ENCODE results near the gene DISP2.

DISP2 gene

GRCh38 chr15:40345867-40346578 lies 12.0 kb upstream of the DISP2 start:
- Histone ChIP-seq H3K9ac (ENCODE audit: low read depth, low read length) (no peak overlapping the region), H3K36me3 (ENCODE audit: insufficient read depth, low read depth, low read length) (no peaks in the 10 kb centered on the region), H3K9me3 (ENCODE audit: insufficient read depth, low read depth, low read length) (no peaks in the 10 kb centered on the region), H3K27ac (ENCODE audit: low read length) (no peak overlapping the region), H3K27me3 (ENCODE audit: insufficient read depth, low read length) (no peaks in the 10 kb centered on the region), H3K4me3 (ENCODE audit: low read length) (no peak overlapping the region), H3K4me1 (ENCODE audit: insufficient read depth, low read length) (no peaks in the 10 kb centered on the region)

DNA sequence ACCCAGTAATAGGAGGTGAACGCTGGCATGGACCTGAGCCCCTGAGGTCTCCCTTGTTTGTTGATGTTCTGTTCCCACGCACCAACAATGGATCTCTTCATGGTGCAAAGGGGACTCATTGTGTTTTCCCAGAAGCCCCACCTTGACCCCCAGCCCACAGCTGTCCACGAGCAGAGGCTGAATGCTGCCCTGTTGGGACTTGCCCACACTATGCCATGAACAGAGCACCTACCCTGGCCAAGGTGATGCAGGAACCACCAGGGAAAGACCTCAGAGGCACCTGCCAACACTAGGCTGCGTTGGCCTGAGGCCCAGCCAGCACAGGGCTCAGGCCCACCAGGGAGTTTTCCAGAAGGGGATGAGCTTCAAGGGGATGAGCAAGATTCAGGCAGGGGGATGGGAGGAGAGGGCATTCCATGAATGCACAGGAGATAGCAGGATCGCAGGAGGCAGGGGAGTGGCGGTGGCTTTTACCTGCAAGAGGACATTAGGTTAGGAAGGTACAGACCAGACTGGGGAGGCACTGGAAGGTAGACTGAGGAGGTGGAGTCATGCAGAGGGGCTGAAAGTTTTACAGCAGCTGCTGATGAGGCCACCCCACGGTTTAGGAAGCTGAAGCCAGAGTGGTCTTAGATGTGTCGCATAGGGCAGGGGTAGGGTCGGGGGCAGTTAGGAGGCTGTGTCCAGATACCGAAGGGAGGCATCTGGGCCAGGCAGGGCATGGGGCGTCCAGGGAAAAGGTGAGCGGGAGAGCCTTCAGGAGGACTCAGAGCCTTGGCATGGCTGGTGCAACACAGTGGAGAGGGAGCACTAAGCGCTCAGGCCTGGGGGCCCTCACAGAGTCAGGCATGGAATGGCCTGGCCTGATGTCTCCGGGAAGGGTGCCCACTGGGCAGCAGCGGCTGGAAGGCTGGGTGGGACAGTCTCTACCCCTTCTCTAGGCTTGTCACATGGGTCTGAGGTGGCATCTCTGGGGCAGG lies 11.2 kb upstream of the DISP2 start:
- no peak overlapping the region for H3K27ac ChIP-seq (ENCODE audit: low read length)
- H3K4me3 ChIP-seq (ENCODE audit: low read length) = no peak overlapping the region
- no peaks in the 10 kb centered on the region for H3K27me3 ChIP-seq (ENCODE audit: insufficient read depth, low read length)
- H3K36me3 ChIP-seq (ENCODE audit: insufficient read depth, low read depth, low read length) = no peaks in the 10 kb centered on the region
- H3K4me1 ChIP-seq (ENCODE audit: insufficient read depth, low read length) = no peaks in the 10 kb centered on the region
- no peak overlapping the region for H3K9ac ChIP-seq (ENCODE audit: low read depth, low read length)
- no peaks in the 10 kb centered on the region for H3K9me3 ChIP-seq (ENCODE audit: insufficient read depth, low read depth, low read length)

DNA sequence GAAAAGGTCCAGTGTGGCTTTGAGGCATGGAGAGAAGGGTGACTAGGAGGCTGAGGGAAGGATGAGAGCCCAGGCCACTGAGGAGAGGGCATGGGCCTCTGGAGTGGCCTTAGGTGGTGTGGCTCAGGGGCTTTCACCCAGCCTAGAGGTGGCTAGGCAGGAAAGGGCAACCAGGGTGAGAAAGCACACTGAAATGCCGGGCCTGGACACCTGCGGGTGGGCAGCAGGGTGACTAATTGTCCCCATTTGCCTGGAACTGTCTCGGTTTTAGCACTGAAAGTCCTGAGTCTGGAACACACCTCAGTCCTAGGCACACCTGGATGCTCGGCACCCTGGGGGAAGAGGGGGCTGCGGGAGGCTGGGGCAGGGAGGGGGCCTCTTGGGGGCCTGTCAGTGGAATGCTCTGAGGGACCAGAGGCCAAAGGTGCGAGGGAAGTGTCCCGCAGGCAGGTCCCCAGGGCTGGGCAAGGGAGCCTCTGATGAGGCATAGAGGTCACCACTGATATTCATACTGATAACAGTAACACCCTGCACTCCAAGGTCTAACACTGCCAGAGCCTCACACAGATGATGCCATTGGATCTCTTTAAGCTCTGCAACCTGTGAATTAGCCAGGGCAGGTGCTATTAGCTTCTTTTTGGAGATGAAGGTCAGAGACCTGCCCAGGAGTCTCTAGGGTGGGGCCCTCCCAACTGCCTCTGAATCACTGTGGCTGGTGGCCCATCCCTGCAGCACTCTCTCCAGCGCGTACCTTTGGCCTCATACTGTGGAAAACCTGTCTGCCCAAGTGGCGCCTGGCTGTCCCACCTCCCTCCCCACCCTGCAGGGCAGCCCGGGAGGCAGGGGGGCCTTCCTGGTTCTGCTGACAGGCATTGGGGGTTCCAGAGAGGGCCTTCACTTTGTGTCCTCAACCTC lies 10.2 kb upstream of the DISP2 start:
- Histone ChIP-seq H3K27me3 (ENCODE audit: insufficient read depth, low read length) (no peaks in the 10 kb centered on the region), H3K4me1 (ENCODE audit: insufficient read depth, low read length) (no peaks in the 10 kb centered on the region), H3K36me3 (ENCODE audit: insufficient read depth, low read depth, low read length) (no peaks in the 10 kb centered on the region), H3K9ac (ENCODE audit: low read depth, low read length) (no peak overlapping the region), H3K27ac (ENCODE audit: low read length) (no peak overlapping the region), H3K4me3 (ENCODE audit: low read length) (no peak overlapping the region), H3K9me3 (ENCODE audit: insufficient read depth, low read depth, low read length) (no peaks in the 10 kb centered on the region)

DNA sequence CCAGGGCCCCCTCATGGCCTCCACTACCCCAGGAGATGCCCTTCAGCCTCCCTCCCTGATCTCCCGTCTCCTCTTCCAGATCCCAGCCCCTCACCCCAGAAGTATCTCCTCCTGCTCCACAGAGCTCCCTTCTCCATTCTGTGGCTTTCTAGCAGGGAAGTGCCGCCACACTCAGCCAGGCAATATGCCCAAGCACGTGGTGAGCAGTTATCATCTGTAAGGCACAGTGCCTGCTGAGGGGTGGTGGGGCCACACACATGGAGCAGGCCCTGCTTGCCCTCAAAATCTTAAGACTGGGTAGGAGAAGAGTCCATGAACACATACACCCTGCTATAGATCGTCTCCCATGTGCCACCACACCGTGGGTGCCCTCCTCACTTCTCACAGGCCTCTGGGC lies 9.5 kb upstream of the DISP2 start:
- Histone ChIP-seq H3K4me1 (ENCODE audit: insufficient read depth, low read length) (no peaks in the 10 kb centered on the region), H3K36me3 (ENCODE audit: insufficient read depth, low read depth, low read length) (no peaks in the 10 kb centered on the region), H3K4me3 (ENCODE audit: low read length) (no peak overlapping the region), H3K27me3 (ENCODE audit: insufficient read depth, low read length) (0 out of 2 replicates have a peak, but pooled peaks cover 5% of the 10 kb centered on the region), H3K9ac (ENCODE audit: low read depth, low read length) (no peak overlapping the region), H3K27ac (ENCODE audit: low read length) (no peak overlapping the region), H3K9me3 (ENCODE audit: insufficient read depth, low read depth, low read length) (no peaks in the 10 kb centered on the region)

- Histone ChIP-seq H3K36me3 (ENCODE audit: insufficient read depth, low read depth, low read length) (no peaks in the 10 kb centered on the region), H3K27ac (ENCODE audit: low read length) (no peak overlapping the region), H3K4me3 (ENCODE audit: low read length) (no peak overlapping the region), H3K27me3 (ENCODE audit: insufficient read depth, low read length) (peaks cover 12% of the 10 kb centered on the region; the same call in 1 of the 2 replicates), H3K9ac (ENCODE audit: low read depth, low read length) (no peak overlapping the region), H3K9me3 (ENCODE audit: insufficient read depth, low read depth, low read length) (no peaks in the 10 kb centered on the region), H3K4me1 (ENCODE audit: insufficient read depth, low read length) (peaks cover 4% of the 10 kb centered on the region)
Observed at GRCh38 chr15:40349163-40349562, 8.9 kb upstream of the DISP2 start.

DNA sequence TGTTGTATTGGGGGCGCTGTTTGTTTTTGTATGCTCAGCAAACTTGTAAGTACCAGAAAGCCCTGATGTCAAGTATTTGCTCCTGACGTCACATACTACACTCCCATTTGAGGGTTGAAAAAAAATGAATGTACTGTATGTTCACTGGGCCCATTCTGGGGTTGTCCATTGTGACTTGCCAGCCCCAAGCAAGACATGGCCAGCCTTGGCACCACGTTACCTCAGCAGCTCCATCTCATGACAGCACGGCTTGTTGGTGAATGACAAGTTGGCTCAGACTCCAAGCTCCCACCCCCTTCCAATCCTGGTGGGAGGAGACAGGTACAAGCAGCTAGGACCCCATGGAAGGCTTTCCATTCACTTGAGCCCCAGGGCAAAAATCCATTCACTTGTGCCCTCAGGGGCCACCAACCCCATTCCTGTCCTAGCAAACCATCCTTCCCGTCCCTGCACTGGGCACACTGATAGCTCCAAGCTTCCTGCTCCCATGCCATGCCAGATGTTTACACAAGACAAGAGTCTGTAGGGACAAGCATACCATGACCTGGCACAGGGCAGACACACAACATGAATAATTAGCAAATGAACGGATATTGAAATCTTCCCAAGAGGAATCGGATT lies 5.6 kb upstream of the DISP2 start:
- Histone ChIP-seq H3K27ac (ENCODE audit: low read length) (no peak overlapping the region), H3K9ac (ENCODE audit: low read depth, low read length) (no peak overlapping the region), H3K36me3 (ENCODE audit: insufficient read depth, low read depth, low read length) (no peaks in the 10 kb centered on the region), H3K9me3 (ENCODE audit: insufficient read depth, low read depth, low read length) (no peaks in the 10 kb centered on the region), H3K27me3 (ENCODE audit: insufficient read depth, low read length) (peaks cover 30% of the 10 kb centered on the region), H3K4me3 (ENCODE audit: low read length) (no peak overlapping the region), H3K4me1 (ENCODE audit: insufficient read depth, low read length) (peaks cover 11% of the 10 kb centered on the region)

DNA sequence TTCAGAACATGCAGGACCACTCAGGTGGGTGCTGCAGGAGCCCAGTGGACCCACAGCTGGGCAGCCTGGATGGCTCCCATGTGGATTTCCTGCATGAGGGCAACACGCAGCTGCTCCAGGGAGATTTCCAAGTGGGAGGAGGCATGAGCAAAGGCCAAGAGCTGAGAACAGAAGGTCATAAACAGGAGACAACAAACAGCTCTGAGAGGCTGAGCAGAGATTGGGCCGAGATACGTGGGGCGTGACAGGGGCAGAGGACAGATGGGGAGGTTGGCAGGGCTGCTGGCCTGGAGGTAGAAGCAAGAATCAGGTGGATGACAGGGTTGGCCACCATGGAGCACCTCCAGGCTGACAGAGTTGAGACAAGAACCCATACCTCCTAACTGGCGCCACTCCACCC lies 4.3 kb upstream of the DISP2 start:
- Histone ChIP-seq H3K9me3 (ENCODE audit: insufficient read depth, low read depth, low read length) (no peaks in the 10 kb centered on the region), H3K27me3 (ENCODE audit: insufficient read depth, low read length) (peaks cover 36% of the 10 kb centered on the region), H3K4me1 (ENCODE audit: insufficient read depth, low read length) (peaks cover 11% of the 10 kb centered on the region), H3K4me3 (ENCODE audit: low read length) (no peak overlapping the region; the same call in 1 of the 2 replicates), H3K27ac (ENCODE audit: low read length) (no peak overlapping the region), H3K36me3 (ENCODE audit: insufficient read depth, low read depth, low read length) (no peaks in the 10 kb centered on the region), H3K9ac (ENCODE audit: low read depth, low read length) (no peak overlapping the region; the same call in 1 of the 2 replicates)

- H3K27me3 ChIP-seq (ENCODE audit: insufficient read depth, low read length) = peaks cover 44% of the 10 kb centered on the region
- no peaks in the 10 kb centered on the region for H3K36me3 ChIP-seq (ENCODE audit: insufficient read depth, low read depth, low read length)
- H3K9me3 ChIP-seq (ENCODE audit: insufficient read depth, low read depth, low read length) = no peaks in the 10 kb centered on the region
- H3K4me3 ChIP-seq (ENCODE audit: low read length) = peak overlapping the region; percentile 32; the same call in 1 of the 2 replicates
- peak overlapping the region; percentile 39; the same call in 1 of the 2 replicates for H3K9ac ChIP-seq (ENCODE audit: low read depth, low read length)
- peaks cover 13% of the 10 kb centered on the region for H3K4me1 ChIP-seq (ENCODE audit: insufficient read depth, low read length)
- H3K27ac ChIP-seq (ENCODE audit: low read length) = no peak overlapping the region
Observed at GRCh38 chr15:40354408-40355171, 3.4 kb upstream of the DISP2 start.

DNA sequence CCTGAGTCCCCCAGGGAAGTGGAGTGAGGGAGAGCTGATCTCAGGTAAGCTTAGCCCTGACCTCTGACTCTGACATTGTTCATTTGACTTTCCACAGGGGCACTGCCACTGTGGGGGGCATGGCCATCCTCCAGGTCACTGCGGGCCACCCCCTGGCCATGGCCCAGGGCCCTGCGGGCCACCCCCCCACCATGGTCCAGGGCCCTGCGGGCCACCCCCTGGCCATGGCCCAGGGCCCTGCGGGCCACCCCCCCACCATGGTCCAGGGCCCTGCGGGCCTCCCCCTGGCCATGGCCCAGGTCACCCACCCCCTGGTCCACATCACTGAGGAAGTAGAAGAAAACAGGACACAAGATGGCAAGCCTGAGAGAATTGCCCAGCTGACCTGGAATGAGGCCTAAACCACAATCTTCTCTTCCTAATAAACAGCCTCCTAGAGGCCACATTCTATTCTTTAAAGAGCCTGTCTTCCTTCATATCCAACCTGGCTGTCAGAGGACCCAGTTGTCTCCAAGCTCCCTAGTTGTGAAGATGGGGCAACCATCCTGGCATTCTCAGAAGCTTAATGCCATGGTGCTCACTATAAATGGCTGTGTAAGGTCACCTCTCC lies 1.9 kb upstream of the DISP2 start:
- Histone ChIP-seq H3K27me3 (ENCODE audit: insufficient read depth, low read length) (peaks cover 59% of the 10 kb centered on the region), H3K4me1 (ENCODE audit: insufficient read depth, low read length) (peaks cover 13% of the 10 kb centered on the region), H3K36me3 (ENCODE audit: insufficient read depth, low read depth, low read length) (no peaks in the 10 kb centered on the region), H3K4me3 (ENCODE audit: low read length) (no peak overlapping the region), H3K27ac (ENCODE audit: low read length) (no peak overlapping the region), H3K9ac (ENCODE audit: low read depth, low read length) (no peak overlapping the region), H3K9me3 (ENCODE audit: insufficient read depth, low read depth, low read length) (no peaks in the 10 kb centered on the region)

DNA sequence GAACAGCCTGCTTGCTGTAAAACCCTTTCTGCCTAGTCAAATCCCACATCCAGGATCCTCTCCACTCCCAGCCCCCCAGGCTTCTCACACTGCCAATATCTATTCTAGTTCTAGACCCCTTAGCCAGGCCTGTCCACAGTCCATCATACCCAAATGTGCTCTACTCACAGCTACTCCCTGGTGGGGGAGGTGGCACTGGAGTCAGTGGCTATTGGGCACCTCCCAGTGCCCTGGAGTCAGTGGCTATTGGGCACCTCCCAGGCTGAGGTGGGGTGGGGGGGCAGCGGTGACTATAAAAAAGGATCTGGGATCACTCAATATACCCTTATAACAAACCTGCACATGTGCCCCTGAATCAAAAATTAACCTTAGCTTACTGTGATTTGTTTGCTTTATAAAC lies 773 bp upstream of the DISP2 start:
- Histone ChIP-seq H3K9me3 (ENCODE audit: insufficient read depth, low read depth, low read length) (no peaks in the 10 kb centered on the region), H3K4me3 (ENCODE audit: low read length) (peak overlapping the region; percentile 79; the same call in 1 of the 2 replicates), H3K9ac (ENCODE audit: low read depth, low read length) (no peak overlapping the region), H3K27ac (ENCODE audit: low read length) (no peak overlapping the region), H3K27me3 (ENCODE audit: insufficient read depth, low read length) (peaks cover 70% of the 10 kb centered on the region), H3K4me1 (ENCODE audit: insufficient read depth, low read length) (peaks cover 13% of the 10 kb centered on the region), H3K36me3 (ENCODE audit: insufficient read depth, low read depth, low read length) (no peaks in the 10 kb centered on the region)
